B cell (primary cell): ENCODE data around the gene DGKQ. TPM values are rescaled to one million over a fixed set of nuclear protein-coding genes. Genes with fewer than 3 reads are reported as not detected.

ENCODE experiments used
- ATAC-seq: fragments of 200-7000 bp; cut with Tn5 transposase; one replicate; pipeline ENCODE4 v1.10.0; 2021; ENCODE audit warnings: low read depth, mild to moderate bottlenecking, moderate number of reproducible peaks, moderate library complexity
- CTCF ChIA-PET: fragments of 350-600 bp; sonication (Branson Sonifier 250); formaldehyde crosslinking; loops from one replicate; lab custom pipeline; 2021; ENCODE audit warnings: antibody characterized with exemption, inconsistent platforms; lab: Charles Lee
- POLR2A ChIA-PET: fragments of 350-600 bp; sonication (Branson Sonifier 250); formaldehyde crosslinking; loops from one replicate; lab custom pipeline; 2021; ENCODE audit warnings: antibody characterized with exemption; lab: Charles Lee
- DNase-seq: peaks from one replicate; pipeline ENCODE4 v3.0.0; 2013
- H2AFZ ChIP-seq: 2 replicates; pipeline ENCODE4 v1.6.1; 2012; ENCODE audit warnings: mild to moderate bottlenecking, low read depth, low read length; ENCODE audit not compliant: insufficient read depth, poor library complexity, severe bottlenecking
- H3K27ac ChIP-seq, 2 donors: 1 replicate in 1 of 2; 2 replicates in 1 of 2; pipeline ENCODE4 v1.5.1; 2012 to 2013; ENCODE audit warnings: low read length in 2 of 2, mild to moderate bottlenecking in 2 of 2, moderate library complexity in 1 of 2
- H3K27me3 ChIP-seq, 4 experiments: fragments of 200-600 bp in 1 of 4; sonication (generic) in 1 of 4; replicated peaks in 1 of 4; 1 replicate in 2 of 4; 2 replicates in 2 of 4; pipeline versions ENCODE4 v1.6.1 to v1.7.0; 2013 to 2016; ENCODE audit warnings: low read length in 3 of 4, mild to moderate bottlenecking in 2 of 4, mixed read lengths in 1 of 4, moderate library complexity in 1 of 4; ENCODE audit not compliant: insufficient read depth in 4 of 4, control insufficient read depth in 3 of 4; ENCODE audit errors: control extremely low read depth in 1 of 4
- H3K36me3 ChIP-seq, 2 experiments: replicated peaks in 1 of 2; 1 replicate in 1 of 2; 2 replicates in 1 of 2; pipeline versions ENCODE4 v1.6.1 to v1.7.1; 2013; ENCODE audit warnings: low read length in 1 of 2; ENCODE audit not compliant: insufficient read depth in 2 of 2, control insufficient read depth in 1 of 2; ENCODE audit errors: control extremely low read depth in 1 of 2, extremely low read depth in 1 of 2
- H3K4me1 ChIP-seq, 2 donors: fragments of 200-600 bp in 1 of 2; sonication (generic) in 1 of 2; 1 replicate in 1 of 2; 2 replicates in 1 of 2; pipeline versions ENCODE4 v1.5.1 to v1.6.1; 2013 to 2017; ENCODE audit warnings: low read length in 2 of 2; ENCODE audit not compliant: control insufficient read depth in 2 of 2, insufficient read depth in 2 of 2
- H3K4me2 ChIP-seq: replicated peaks from 2 replicates; pipeline ENCODE3; 2012; ENCODE audit warnings: mild to moderate bottlenecking, low read depth, low read length; ENCODE audit not compliant: poor library complexity, severe bottlenecking
- H3K4me3 ChIP-seq, 5 experiments: fragments of 200-600 bp in 1 of 5; sonication (generic) in 1 of 5; 1 replicate in 3 of 5; 2 replicates in 2 of 5; pipeline versions ENCODE4 v1.5.1 to v1.7.0; 2011 to 2016; ENCODE audit warnings: low read length in 4 of 5, mild to moderate bottlenecking in 4 of 5, low read depth in 2 of 5, control low read depth in 1 of 5, moderate library complexity in 1 of 5; ENCODE audit not compliant: insufficient read depth in 1 of 5; ENCODE audit errors: control extremely low read depth in 1 of 5, extremely low read depth in 1 of 5
- H3K79me2 ChIP-seq: fragments of 200-600 bp; sonication (generic); one replicate; pipeline ENCODE4 v1.6.0; 2016; ENCODE audit warnings: low read length; ENCODE audit not compliant: control insufficient read depth, insufficient read depth
- H3K9ac ChIP-seq: fragments of 200-600 bp; sonication (generic); 2 replicates; pipeline ENCODE4 v1.6.1; 2017; ENCODE audit warnings: mild to moderate bottlenecking, low read length, moderate library complexity
- H3K9me3 ChIP-seq, 3 donors: one replicate each; pipeline versions ENCODE4 v1.6.1 to v1.7.1; 2013; ENCODE audit warnings: low read length in 2 of 3; ENCODE audit not compliant: control insufficient read depth in 2 of 3, insufficient read depth in 1 of 3; ENCODE audit errors: control extremely low read depth in 1 of 3
- H4K20me1 ChIP-seq: 2 replicates; pipeline ENCODE4 v1.6.0; 2012; ENCODE audit warnings: mild to moderate bottlenecking, low read length; ENCODE audit not compliant: insufficient read depth, control insufficient read depth, poor library complexity, severe bottlenecking
- H3K27ac Mint-ChIP-seq: one replicate; pipeline ENCODE4 v1.8.0; 2021; ENCODE audit warnings: mixed read lengths
- H3K27me3 Mint-ChIP-seq: one replicate; pipeline ENCODE4 v1.8.0; 2021; ENCODE audit warnings: mixed read lengths
- H3K4me1 Mint-ChIP-seq: one replicate; pipeline ENCODE4 v1.8.0; 2021; ENCODE audit warnings: mixed read lengths
- H3K4me3 Mint-ChIP-seq: one replicate; pipeline ENCODE4 v1.8.0; 2021; ENCODE audit warnings: mixed read lengths
- H3K9me3 Mint-ChIP-seq: one replicate; pipeline ENCODE4 v1.8.0; 2022; ENCODE audit warnings: mixed read lengths; ENCODE audit not compliant: insufficient read depth
- EZH2 ChIP-seq: IDR thresholded peaks from 2 replicates; pipeline ENCODE4 v1.6.1; 2012; ENCODE audit warnings: borderline replicate concordance, low read depth, mild to moderate bottlenecking, moderate library complexity, low read length; ENCODE audit not compliant: insufficient read depth, poor library complexity, severe bottlenecking
- WGBS: methylation state at CpG from one replicate; pipeline ENCODE4 v1.1.5; 2013; ENCODE audit warnings: missing lambda C conversion rate; ENCODE audit not compliant: insufficient coverage; 5-methylcytosine and 5-hydroxymethylcytosine counted together
- intact Hi-C: fragments of 100-400 bp; cut with micrococcal nuclease; formaldehyde crosslinking; loops from one replicate; pipeline ENCODE4 v1.10.0; 2022
- polyA plus RNA-seq: library from polyadenylated mRNA; depleted of rRNA; stranded (reverse); fragments of >200 nt; gene quantifications from 2 replicates; pipeline ENCODE4 v1.2.3, GENCODE V29; 2012
- total RNA-seq, 2 donors: library from RNA; stranded (reverse); fragments of 120-200 nt in 1 of 2; gene quantifications; 1 replicate in 1 of 2; 2 replicates in 1 of 2; pipeline versions ENCODE4 v1.2.3 to v1.2.4, GENCODE V29; 2013 to 2022
- TF ChIP-seq, protein P1 (sequence below): fragments of 200-600 bp; IDR thresholded peaks from one replicate; pipeline ENCODE4 v1.8.0; 2022; ENCODE audit warnings: antibody characterized with exemption, mild to moderate bottlenecking

Gene DGKQ
- total and polyA plus RNA-seq, 2 donors (not counting 1 experiment from before 2014, with no cell fraction given): 22.6 to 30.4 TPM

DNA sequence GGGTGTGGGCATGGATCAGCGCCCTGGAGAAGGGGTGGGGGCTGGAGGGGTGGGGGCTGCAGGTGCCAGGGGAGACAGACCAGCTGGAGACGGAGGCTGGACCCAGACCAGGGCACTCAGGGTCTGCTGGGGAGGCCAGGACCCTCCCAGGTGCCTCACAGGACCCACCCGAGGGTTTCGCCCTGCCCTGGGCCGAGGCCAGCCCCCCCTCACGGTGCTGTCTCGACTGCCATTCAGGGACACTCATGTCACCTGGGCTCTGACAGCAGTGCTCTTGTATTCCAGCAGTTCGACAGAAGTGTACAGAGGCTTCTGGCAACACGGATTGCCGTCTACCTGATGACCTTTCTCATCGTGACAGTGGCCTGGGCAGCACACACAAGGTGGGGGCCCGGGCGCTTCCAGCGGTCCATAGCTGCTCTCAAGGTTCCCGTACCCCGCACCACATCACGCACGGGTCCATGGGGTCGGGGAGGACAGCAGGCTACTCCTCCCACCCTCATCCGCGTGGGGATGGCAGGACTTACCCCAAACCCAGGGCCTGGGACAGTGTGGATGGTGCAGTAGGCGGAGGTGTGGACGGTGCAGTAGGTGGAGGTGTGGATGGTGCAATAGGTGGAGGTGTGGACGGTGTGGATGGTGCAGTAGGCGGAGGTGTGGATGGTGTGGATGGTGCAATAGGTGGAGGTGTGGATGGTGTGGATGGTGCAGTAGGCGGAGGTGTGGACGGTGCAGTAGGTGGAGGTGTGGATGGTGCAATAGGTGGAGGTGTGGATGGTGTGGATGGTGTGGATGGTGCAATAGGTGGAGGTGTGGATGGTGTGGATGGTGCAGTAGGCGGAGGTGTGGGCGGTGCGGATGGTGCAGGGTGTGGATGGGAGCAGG, 23.0 kb downstream of the DGKQ start:
- Histone ChIP-seq H3K4me1 (peaks cover 0 to 18% of the 10 kb centered on the region in 2 donors), H2AFZ (no peak overlapping the region), H3K27ac (no peak overlapping the region), H3K79me2 (peaks cover 39% of the 10 kb centered on the region), H3K9ac (no peak overlapping the region), H4K20me1 (peaks cover 62% of the 10 kb centered on the region), H3K4me2 (no peak overlapping the region), H3K27me3 (no peaks in the 10 kb centered on the region), H3K36me3 (peaks cover 0 to 28% of the 10 kb centered on the region in 2 experiments), H3K4me3 (no peak overlapping the region), H3K9me3 (peaks cover 0 to 5% (median 0%) of the 10 kb centered on the region in 3 donors)
- Mint-ChIP-seq H3K27ac (no peak overlapping the region), H3K9me3 (no peaks in the 10 kb centered on the region), H3K27me3 (no peaks in the 10 kb centered on the region), H3K4me1 (peaks cover 13% of the 10 kb centered on the region), H3K4me3 (no peak overlapping the region)
- DNase-seq (no peak), ATAC-seq (no peak)
- TF ChIP-seq EZH2: no peak
- TF ChIP-seq, protein P1, sequence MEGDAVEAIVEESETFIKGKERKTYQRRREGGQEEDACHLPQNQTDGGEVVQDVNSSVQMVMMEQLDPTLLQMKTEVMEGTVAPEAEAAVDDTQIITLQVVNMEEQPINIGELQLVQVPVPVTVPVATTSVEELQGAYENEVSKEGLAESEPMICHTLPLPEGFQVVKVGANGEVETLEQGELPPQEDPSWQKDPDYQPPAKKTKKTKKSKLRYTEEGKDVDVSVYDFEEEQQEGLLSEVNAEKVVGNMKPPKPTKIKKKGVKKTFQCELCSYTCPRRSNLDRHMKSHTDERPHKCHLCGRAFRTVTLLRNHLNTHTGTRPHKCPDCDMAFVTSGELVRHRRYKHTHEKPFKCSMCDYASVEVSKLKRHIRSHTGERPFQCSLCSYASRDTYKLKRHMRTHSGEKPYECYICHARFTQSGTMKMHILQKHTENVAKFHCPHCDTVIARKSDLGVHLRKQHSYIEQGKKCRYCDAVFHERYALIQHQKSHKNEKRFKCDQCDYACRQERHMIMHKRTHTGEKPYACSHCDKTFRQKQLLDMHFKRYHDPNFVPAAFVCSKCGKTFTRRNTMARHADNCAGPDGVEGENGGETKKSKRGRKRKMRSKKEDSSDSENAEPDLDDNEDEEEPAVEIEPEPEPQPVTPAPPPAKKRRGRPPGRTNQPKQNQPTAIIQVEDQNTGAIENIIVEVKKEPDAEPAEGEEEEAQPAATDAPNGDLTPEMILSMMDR: no peak
- ChIA-PET CTCF (no interaction called here), POLR2A (no interaction called here)
- WGBS: 94% methylated on average over 25 of the region's 30 CpGs
- intact Hi-C loops: no loop called here

DNA sequence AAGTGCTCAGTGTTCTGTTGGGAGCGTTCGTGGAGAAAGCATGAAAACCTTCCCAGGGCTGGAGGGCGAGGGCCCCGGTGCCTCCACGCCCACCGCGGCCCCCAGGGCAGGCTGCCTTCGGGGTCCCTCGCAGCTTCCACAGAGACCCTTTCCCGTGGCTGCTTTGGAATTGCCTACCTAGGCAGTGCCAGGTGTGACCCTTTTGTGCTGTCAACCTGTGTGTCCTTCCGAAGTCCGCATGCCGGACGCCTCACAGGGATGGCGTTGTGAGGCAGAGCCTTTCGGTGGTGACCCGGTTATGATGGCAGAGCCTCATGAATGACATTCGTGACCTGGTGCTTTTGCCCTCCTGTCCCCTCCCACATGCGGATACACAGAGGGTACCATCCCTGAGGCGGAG, 23.7 kb downstream of the DGKQ start:
- WGBS: 96% methylated on average over 18 of the region's 20 CpGs
- H3K27me3 Mint-ChIP-seq: no peaks in the 10 kb centered on the region
- no peaks in the 10 kb centered on the region for H3K9me3 Mint-ChIP-seq
- Histone ChIP-seq H3K9me3 (peaks cover 0 to 5% (median 0%) of the 10 kb centered on the region in 3 donors), H2AFZ (no peak overlapping the region), H4K20me1 (peaks cover 68% of the 10 kb centered on the region), H3K36me3 (peaks cover 0 to 22% of the 10 kb centered on the region in 2 experiments), H3K79me2 (peaks cover 46% of the 10 kb centered on the region), H3K4me2 (no peak overlapping the region), H3K9ac (no peak overlapping the region), H3K27me3 (no peaks in the 10 kb centered on the region), H3K4me1 (peaks cover 0 to 18% of the 10 kb centered on the region in 2 donors), H3K27ac (no peak overlapping the region), H3K4me3 (no peak overlapping the region)
- ChIA-PET CTCF (no interaction called here), POLR2A (no interaction called here)
- no peak overlapping the region for H3K27ac Mint-ChIP-seq
- no peak overlapping the region for H3K4me3 Mint-ChIP-seq
- intact Hi-C loops: no loop called here
- peaks cover 16% of the 10 kb centered on the region for H3K4me1 Mint-ChIP-seq
- TF ChIP-seq, protein P1: no peak
- no peak for TF ChIP-seq EZH2
- no peak for DNase-seq
- ATAC-seq: no peak
